Caco-2 (cell line): Measurements from ENCODE around the gene KCNJ1. TPM values are rescaled to one million over a fixed set of nuclear protein-coding genes. Genes with fewer than 3 reads are reported as not detected.

Experiments used
- BruUV-seq: library from RNA; stranded (reverse); fragments of 400-500 nt; replicated peaks from 2 replicates; lab custom pipeline; 2021; lab: Mats Ljungman, UMichigan
- CTCF ChIA-PET: fragments of 300-600 bp; sonication (Branson Sonifier 250); formaldehyde crosslinking; loops from one replicate; lab custom pipeline; 2022; ENCODE audit warnings: antibody characterized with exemption; lab: Charles Lee
- POLR2A ChIA-PET: fragments of 300-600 bp; sonication (Branson Sonifier 250); formaldehyde crosslinking; loops from one replicate; lab custom pipeline; 2022; ENCODE audit warnings: antibody characterized with exemption; lab: Charles Lee
- DNase-seq, 2 experiments: peaks; one replicate each; pipeline versions ENCODE4 v3.0.0 to v3.0.0-alpha.2; 2020 to 2022
- H3K27me3 ChIP-seq: replicated peaks from 2 replicates; pipeline ENCODE4 v1.6.0; 2011; ENCODE audit warnings: low read length; ENCODE audit not compliant: control insufficient read depth, insufficient read depth
- H3K36me3 ChIP-seq: 2 replicates; pipeline ENCODE4 v1.5.1; 2011; ENCODE audit warnings: low read length; ENCODE audit not compliant: control insufficient read depth, insufficient read depth
- H3K4me1 ChIP-seq: fragments of 250-450 bp; sonication (Bioruptor Pico); 2 replicates; pipeline ENCODE4 v1.5.1; 2020; ENCODE audit warnings: mild to moderate bottlenecking
- H3K4me3 ChIP-seq: 2 replicates; pipeline ENCODE4 v1.5.1; 2011; ENCODE audit warnings: low read depth, mild to moderate bottlenecking, control low read depth, low read length
- H3K9me3 ChIP-seq: fragments of 250-450 bp; sonication (Bioruptor Pico); 2 replicates; pipeline ENCODE4 v1.5.1; 2020; ENCODE audit warnings: mild to moderate bottlenecking, moderate library complexity
- H3K27ac Mint-ChIP-seq: one replicate; pipeline ENCODE4 v1.8.0; 2022; ENCODE audit warnings: mixed read lengths; ENCODE audit not compliant: unreplicated experiment
- H3K27me3 Mint-ChIP-seq: one replicate; pipeline ENCODE4 v1.8.0; 2022; ENCODE audit warnings: mixed read lengths; ENCODE audit not compliant: insufficient read depth, unreplicated experiment
- H3K36me3 Mint-ChIP-seq: one replicate; pipeline ENCODE4 v1.8.0; 2022; ENCODE audit warnings: mild to moderate bottlenecking, mixed read lengths; ENCODE audit not compliant: insufficient read depth, unreplicated experiment
- H3K4me1 Mint-ChIP-seq: one replicate; pipeline ENCODE4 v1.8.0; 2022; ENCODE audit warnings: low read depth, mixed read lengths; ENCODE audit not compliant: unreplicated experiment
- H3K4me3 Mint-ChIP-seq: one replicate; pipeline ENCODE4 v1.8.0; 2022; ENCODE audit warnings: mild to moderate bottlenecking, moderate library complexity, mixed read lengths; ENCODE audit not compliant: unreplicated experiment
- H3K9me3 Mint-ChIP-seq: one replicate; pipeline ENCODE4 v1.8.0; 2022; ENCODE audit warnings: mixed read lengths; ENCODE audit not compliant: unreplicated experiment
- intact Hi-C: fragments of 100-400 bp; cut with micrococcal nuclease; formaldehyde crosslinking; loops from one replicate; pipeline ENCODE4 v1.10.0; 2022; ENCODE audit not compliant: unreplicated experiment
- total RNA-seq: library from RNA; stranded (reverse); gene quantifications from 2 replicates; pipeline ENCODE4 v1.2.3, GENCODE V29; 2022
- TF ChIP-seq, protein P1 (sequence below), 2 experiments: fragments of 200-600 bp in 1 of 2; IDR thresholded peaks; 1 replicate in 1 of 2; 2 replicates in 1 of 2; pipeline versions ENCODE4 v1.5.1 to v1.8.0; 2011 to 2022; ENCODE audit warnings: antibody characterized with exemption in 1 of 2, control low read depth in 1 of 2, inconsistent platforms in 1 of 2, low read depth in 1 of 2, low read length in 1 of 2, mild to moderate bottlenecking in 1 of 2, moderate library complexity in 1 of 2; ENCODE audit not compliant: insufficient read depth in 1 of 2, severe bottlenecking in 1 of 2, unreplicated experiment in 1 of 2

Gene KCNJ1
- total RNA-seq, 1 experiment from 2014 or later, result not detected

DNA sequence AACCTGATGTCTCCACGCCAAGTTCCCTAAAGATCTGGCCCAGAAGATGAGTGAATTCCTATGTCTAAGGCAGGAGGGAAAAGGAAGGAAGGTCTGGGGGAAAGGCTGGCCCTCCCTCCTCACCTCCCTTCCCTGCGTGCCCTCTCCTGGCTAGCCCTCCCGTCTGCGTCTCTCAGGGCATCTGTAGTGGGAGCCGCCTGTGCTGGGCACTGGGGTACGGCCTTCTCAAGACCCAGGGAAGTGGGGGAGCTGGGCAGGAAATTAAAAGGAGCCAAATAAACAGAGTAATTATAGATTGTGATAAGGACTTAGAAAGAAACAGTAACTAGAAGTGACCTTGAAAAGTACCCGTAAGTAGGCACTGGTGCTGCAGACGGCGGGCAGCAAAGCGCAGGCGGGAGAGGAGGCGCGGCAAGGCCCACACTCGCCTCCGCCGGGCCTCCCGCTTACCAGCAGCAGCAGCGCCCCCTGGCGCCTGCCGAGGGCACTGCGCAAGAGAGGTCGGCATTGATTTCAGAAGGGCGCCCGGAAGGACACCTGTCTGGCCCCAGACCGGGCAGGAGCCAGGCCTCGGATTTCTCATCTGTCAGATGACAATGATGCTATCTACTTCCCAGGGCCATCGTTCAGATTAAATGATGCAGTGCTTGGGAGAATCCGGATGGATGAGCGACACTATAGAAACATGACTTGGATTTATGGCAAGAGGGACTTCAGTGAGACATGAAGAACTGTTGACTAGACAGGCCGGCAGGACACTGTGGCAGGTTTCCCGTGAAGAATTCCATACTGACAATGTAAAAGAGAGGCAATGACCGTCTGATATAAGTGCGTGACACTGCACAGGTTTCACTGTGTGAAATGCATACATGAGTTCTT is 7.3 kb downstream of the KCNJ1 start:
- no TSS peak for BruUV-seq
- Histone ChIP-seq H3K36me3 (no peaks in the 10 kb centered on the region), H3K27me3 (peaks cover under 1% of the 10 kb centered on the region; the same call in 1 of the 2 replicates), H3K4me1 (no peaks in the 10 kb centered on the region), H3K4me3 (no peak overlapping the region), H3K9me3 (no peaks in the 10 kb centered on the region)
- DNase-seq, result peak; percentile 65 to 80
- POLR2A ChIA-PET, result no interaction called here
- CTCF ChIA-PET, result interaction anchor here (1.2 kb wide), 1 partner anchor 96 kb away, joined by 3 read pairs; no protein-coding TSS in a partner anchor
- no peaks in the 10 kb centered on the region for H3K4me1 Mint-ChIP-seq
- intact Hi-C loops, result loop anchor here (1.0 kb wide), 1 partner anchor 688 kb away; no protein-coding TSS in a partner anchor
- TF ChIP-seq, protein P1, sequence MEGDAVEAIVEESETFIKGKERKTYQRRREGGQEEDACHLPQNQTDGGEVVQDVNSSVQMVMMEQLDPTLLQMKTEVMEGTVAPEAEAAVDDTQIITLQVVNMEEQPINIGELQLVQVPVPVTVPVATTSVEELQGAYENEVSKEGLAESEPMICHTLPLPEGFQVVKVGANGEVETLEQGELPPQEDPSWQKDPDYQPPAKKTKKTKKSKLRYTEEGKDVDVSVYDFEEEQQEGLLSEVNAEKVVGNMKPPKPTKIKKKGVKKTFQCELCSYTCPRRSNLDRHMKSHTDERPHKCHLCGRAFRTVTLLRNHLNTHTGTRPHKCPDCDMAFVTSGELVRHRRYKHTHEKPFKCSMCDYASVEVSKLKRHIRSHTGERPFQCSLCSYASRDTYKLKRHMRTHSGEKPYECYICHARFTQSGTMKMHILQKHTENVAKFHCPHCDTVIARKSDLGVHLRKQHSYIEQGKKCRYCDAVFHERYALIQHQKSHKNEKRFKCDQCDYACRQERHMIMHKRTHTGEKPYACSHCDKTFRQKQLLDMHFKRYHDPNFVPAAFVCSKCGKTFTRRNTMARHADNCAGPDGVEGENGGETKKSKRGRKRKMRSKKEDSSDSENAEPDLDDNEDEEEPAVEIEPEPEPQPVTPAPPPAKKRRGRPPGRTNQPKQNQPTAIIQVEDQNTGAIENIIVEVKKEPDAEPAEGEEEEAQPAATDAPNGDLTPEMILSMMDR (IDR thresholded peaks at IDR 0.05; ENCODE audit: insufficient read depth in 1 of 2, low read depth in 1 of 2, low read length in 1 of 2, severe bottlenecking in 1 of 2, unreplicated experiment in 1 of 2), result peak; percentile 91 to 97
- no peak overlapping the region for H3K27ac Mint-ChIP-seq
- H3K36me3 Mint-ChIP-seq, result no peaks in the 10 kb centered on the region
- H3K27me3 Mint-ChIP-seq, result peaks cover 34% of the 10 kb centered on the region
- H3K9me3 Mint-ChIP-seq, result no peaks in the 10 kb centered on the region
- no peak overlapping the region for H3K4me3 Mint-ChIP-seq

DNA sequence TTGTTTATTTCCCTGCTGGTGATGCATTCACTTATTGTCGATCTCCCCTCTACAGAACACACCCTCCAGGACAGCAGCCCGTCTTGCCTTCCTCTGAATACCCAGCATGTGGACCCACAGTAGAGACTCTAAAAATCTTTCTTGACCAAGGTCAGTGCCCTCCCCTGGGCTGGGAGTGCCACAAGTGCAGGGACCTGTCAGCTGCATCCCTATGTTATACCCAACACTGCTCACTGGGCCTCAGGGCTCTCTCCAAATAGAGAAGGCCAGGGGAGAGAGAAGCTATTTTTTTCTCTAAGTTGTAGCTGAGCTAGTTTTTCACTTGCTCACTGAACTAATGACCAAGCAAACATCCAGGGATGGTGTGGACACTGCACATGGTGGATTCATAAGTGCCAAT is 9.8 kb downstream of the KCNJ1 start:
- DNase-seq, result no peak
- Histone ChIP-seq H3K4me1 (no peaks in the 10 kb centered on the region), H3K36me3 (no peaks in the 10 kb centered on the region), H3K4me3 (no peak overlapping the region), H3K27me3 (peaks cover 2% of the 10 kb centered on the region; the same call in 1 of the 2 replicates), H3K9me3 (no peaks in the 10 kb centered on the region)
- Mint-ChIP-seq H3K4me1 (no peaks in the 10 kb centered on the region), H3K27me3 (peaks cover 20% of the 10 kb centered on the region), H3K27ac (no peak overlapping the region), H3K36me3 (no peaks in the 10 kb centered on the region), H3K9me3 (no peaks in the 10 kb centered on the region), H3K4me3 (no peak overlapping the region)
- CTCF ChIA-PET, result interaction anchor here (0.7 to 0.8 kb wide), 2 partner anchors 22 to 48 kb away, joined by 3 to 5 read pairs; no protein-coding TSS in a partner anchor
- POLR2A ChIA-PET, result no interaction called here
- TF ChIP-seq, protein P1 (IDR thresholded peaks at IDR 0.05; ENCODE audit: insufficient read depth in 1 of 2, low read depth in 1 of 2, low read length in 1 of 2, severe bottlenecking in 1 of 2, unreplicated experiment in 1 of 2), result no peak
- intact Hi-C loops, result no loop called here
- BruUV-seq, result no TSS peak

DNA sequence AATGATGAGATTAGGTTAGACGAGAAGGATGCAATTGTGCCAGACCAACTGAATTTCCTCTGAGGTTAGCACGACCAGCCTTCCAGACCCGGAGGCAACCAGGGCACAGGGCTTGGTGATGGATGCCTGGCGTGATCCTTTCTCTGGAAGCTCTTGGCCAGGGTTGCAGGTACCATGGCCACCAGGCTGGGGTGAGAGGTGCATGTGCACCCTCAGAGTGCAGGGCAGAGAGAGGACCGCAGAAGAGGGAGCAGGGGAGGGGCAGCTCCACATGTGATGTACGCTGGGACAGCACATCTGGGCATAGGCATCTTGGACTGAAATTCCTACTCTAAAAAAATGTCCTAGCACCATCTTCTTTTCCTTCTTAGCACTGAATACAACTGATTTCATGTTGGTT is 10.9 kb downstream of the KCNJ1 start:
- CTCF ChIA-PET, result no interaction called here
- POLR2A ChIA-PET, result no interaction called here

More for the DNA sequence above, 10.9 kb downstream of the KCNJ1 start:
- DNase-seq, result no peak
- Mint-ChIP-seq H3K27me3 (peaks cover 19% of the 10 kb centered on the region), H3K27ac (no peak overlapping the region), H3K36me3 (no peaks in the 10 kb centered on the region), H3K4me1 (no peaks in the 10 kb centered on the region), H3K9me3 (no peaks in the 10 kb centered on the region), H3K4me3 (no peak overlapping the region)
- Histone ChIP-seq H3K36me3 (no peaks in the 10 kb centered on the region), H3K4me3 (no peak overlapping the region), H3K27me3 (peaks cover 2% of the 10 kb centered on the region; the same call in 1 of the 2 replicates), H3K9me3 (no peaks in the 10 kb centered on the region), H3K4me1 (no peaks in the 10 kb centered on the region)
- TF ChIP-seq, protein P1 (IDR thresholded peaks at IDR 0.05; ENCODE audit: insufficient read depth in 1 of 2, low read depth in 1 of 2, low read length in 1 of 2, severe bottlenecking in 1 of 2, unreplicated experiment in 1 of 2), result no peak
- intact Hi-C loops, result no loop called here
- BruUV-seq, result no TSS peak
